K562 (cell line): ENCODE data around the gene INO80. TPM values are rescaled to one million over a fixed set of nuclear protein-coding genes. Genes with fewer than 3 reads are reported as not detected.

Source experiments
- ATAC-seq: fragments of 200-7000 bp; cut with Tn5 transposase; 3 replicates; pipeline ENCODE4 v1.9.1; 2020; ENCODE audit warnings: moderate library complexity
- BruUV-seq: library from RNA; stranded (reverse); fragments of 400-500 nt; replicated peaks from 2 replicates; lab custom pipeline; 2021; lab: Mats Ljungman, UMichigan
- CTCF ChIA-PET: fragments of 300-600 bp; formaldehyde crosslinking; extraction: SDS; loops from one replicate; lab custom pipeline; 2021; ENCODE audit warnings: low intra/inter-chr PET ratio; lab: Yijun Ruan, JAX
- POLR2A ChIA-PET: fragments of 300-600, 350-650 bp; sonication (Branson Sonifier 250); formaldehyde crosslinking; extraction: SDS; loops from one replicate; lab custom pipeline; 2021; ENCODE audit warnings: antibody characterized with exemption, inconsistent platforms; lab: Yijun Ruan, JAX
- DNase-seq, 4 experiments: peaks; one replicate each; pipeline versions ENCODE4 v3.0.0 to v3.0.0-alpha.2; 2011 to 2018; ENCODE audit warnings: low spot score in 3 of 4, mixed read lengths in 3 of 4; ENCODE audit errors: extremely low read depth in 1 of 4
- FAIRE-seq: peaks from 2 replicates; lab custom pipeline; 2011; peaks lifted over from hg19 to GRCh38; lab: Jason Lieb, UNC
- H2AFZ ChIP-seq: 2 replicates; pipeline ENCODE4 v1.6.0; 2011; ENCODE audit warnings: low read depth, low read length, control low read depth, inconsistent platforms
- H3K27ac ChIP-seq: fragments of 200-600 bp; 3 replicates; pipeline ENCODE4 v1.8.0; 2011; ENCODE audit warnings: low read depth, mild to moderate bottlenecking, control low read depth, inconsistent platforms, low read length, moderate library complexity, mixed read lengths; ENCODE audit errors: extremely low read depth
- H3K27me3 ChIP-seq, 2 experiments: fragments of 300-600 bp in 1 of 2; 2 replicates in 1 of 2; 3 replicates in 1 of 2; pipeline versions ENCODE4 v1.6.0 to v1.8.0; 2011; ENCODE audit warnings: inconsistent platforms in 2 of 2, low read length in 2 of 2, mild to moderate bottlenecking in 1 of 2, mixed read lengths in 1 of 2, moderate library complexity in 1 of 2; ENCODE audit not compliant: control insufficient read depth in 2 of 2, insufficient read depth in 2 of 2
- H3K36me3 ChIP-seq: fragments of 300-600 bp; 3 replicates; pipeline ENCODE4 v1.8.0; 2011; ENCODE audit warnings: mild to moderate bottlenecking, low read length, inconsistent platforms; ENCODE audit not compliant: control insufficient read depth, insufficient read depth
- H3K4me1 ChIP-seq, 2 experiments: fragments of 200-600 bp in 1 of 2; replicated peaks in 1 of 2; 2 replicates in 1 of 2; 3 replicates in 1 of 2; pipeline versions ENCODE4 v1.5.1 to v1.8.0; 2011; ENCODE audit warnings: inconsistent platforms in 2 of 2, low read length in 2 of 2, mild to moderate bottlenecking in 1 of 2, mixed read lengths in 1 of 2, moderate library complexity in 1 of 2; ENCODE audit not compliant: control insufficient read depth in 2 of 2, insufficient read depth in 2 of 2
- H3K4me2 ChIP-seq: 2 replicates; pipeline ENCODE4 v1.6.1; 2011; ENCODE audit warnings: low read length, control low read depth, inconsistent platforms, mixed read lengths; ENCODE audit not compliant: insufficient read depth
- H3K4me3 ChIP-seq: fragments of 200-600 bp; sonication (generic), shearing (Covaris generic); 2 replicates; pipeline ENCODE4 v1.5.1; 2016; ENCODE audit warnings: control low read depth, inconsistent platforms
- H3K79me2 ChIP-seq: fragments of 200-600 bp; 3 replicates; pipeline ENCODE4 v1.8.0; 2011; ENCODE audit warnings: low read length, inconsistent platforms; ENCODE audit not compliant: control insufficient read depth, insufficient read depth
- H3K9ac ChIP-seq, 2 experiments: 2 replicates each; pipeline versions ENCODE4 v1.6.0 to v1.6.1; 2011; ENCODE audit warnings: low read depth in 2 of 2, low read length in 2 of 2, control low read depth in 1 of 2, inconsistent platforms in 1 of 2, mild to moderate bottlenecking in 1 of 2, mixed read lengths in 1 of 2; ENCODE audit not compliant: insufficient read depth in 1 of 2
- H3K9me1 ChIP-seq: one replicate; pipeline ENCODE4 v1.6.0; 2011; ENCODE audit warnings: inconsistent platforms, mild to moderate bottlenecking, low read length, moderate library complexity; ENCODE audit not compliant: control insufficient read depth, insufficient read depth
- H3K9me3 ChIP-seq: replicated peaks from 2 replicates; pipeline ENCODE4 v1.5.1; 2011; ENCODE audit warnings: low read depth, low read length, inconsistent platforms; ENCODE audit not compliant: control insufficient read depth, insufficient read depth
- H4K20me1 ChIP-seq: replicated peaks from 2 replicates; pipeline ENCODE4 v1.6.1; 2011; ENCODE audit warnings: low read length, inconsistent platforms, mixed read lengths; ENCODE audit not compliant: control insufficient read depth, insufficient read depth
- C11orf30 ChIP-seq: fragments of 450-650 bp; IDR thresholded peaks from 2 replicates; pipeline ENCODE4 v1.6.1; 2016; ENCODE audit warnings: low read depth, mild to moderate bottlenecking
- CBX3 ChIP-seq, 2 experiments: IDR thresholded peaks; 1 replicate in 1 of 2; 2 replicates in 1 of 2; pipeline ENCODE4 v1.6.1; 2012; ENCODE audit warnings: inconsistent platforms in 2 of 2, low read length in 2 of 2, borderline replicate concordance in 1 of 2, control low read depth in 1 of 2
- FOXM1 ChIP-seq, 2 experiments: fragments of 450-650 bp in 1 of 2; sonication (generic) in 1 of 2; formaldehyde crosslinking in 1 of 2; IDR thresholded peaks; 2 replicates each; pipeline versions ENCODE4 v1.6.1 to v1.9.0; 2017 to 2022; ENCODE audit warnings: low read depth in 2 of 2, mild to moderate bottlenecking in 2 of 2, missing genetic modification reagents in 1 of 2, moderate library complexity in 1 of 2
- HNRNPH1 ChIP-seq: fragments of 200-400 bp; formaldehyde crosslinking; optimal IDR thresholded peaks from 2 replicates; pipeline ENCODE3; 2017; ENCODE audit warnings: low read depth, mild to moderate bottlenecking, low read length, moderate library complexity
- MAFG ChIP-seq: fragments of 450-650 bp; conservative IDR thresholded peaks from 2 replicates; pipeline ENCODE4 v1.6.1; 2016; ENCODE audit warnings: missing genetic modification characterization, missing compliant biosample characterization
- MTA2 ChIP-seq: fragments of 450-650 bp; IDR thresholded peaks from 2 replicates; pipeline ENCODE4 v1.6.1; 2016; ENCODE audit warnings: low read depth
- NEUROD1 ChIP-seq: fragments of 150-350 bp; IDR thresholded peaks from 2 replicates; pipeline ENCODE4 v1.6.1; 2014; ENCODE audit warnings: borderline replicate concordance, low read length, low read depth; ENCODE audit not compliant: partially characterized antibody
- NFRKB ChIP-seq: fragments of 450-650 bp; IDR thresholded peaks from 2 replicates; pipeline ENCODE4 v1.6.1; 2016; ENCODE audit warnings: low read depth
- RBM25 ChIP-seq: fragments of 200-400 bp; formaldehyde crosslinking; IDR thresholded peaks from 2 replicates; pipeline ENCODE4 v1.6.1; 2018; ENCODE audit warnings: low read length, low read depth, moderate library complexity; ENCODE audit not compliant: severe bottlenecking
- SMARCA5 ChIP-seq: fragments of 450-650 bp; IDR thresholded peaks from 2 replicates; pipeline ENCODE4 v1.6.1; 2016
- TEAD1 ChIP-seq, 2 experiments: fragments of 450-650 bp in 1 of 2; sonication (generic) in 1 of 2; formaldehyde crosslinking; IDR thresholded peaks; 2 replicates each; pipeline versions ENCODE4 v1.4.0 to v1.8.0; 2020 to 2022; ENCODE audit warnings: mild to moderate bottlenecking in 2 of 2, missing genetic modification reagents in 1 of 2
- TRIM28 ChIP-seq: fragments of 450-650 bp; IDR thresholded peaks from 2 replicates; pipeline ENCODE4 v1.6.1; 2017
- ZEB2 ChIP-seq: fragments of 450-650 bp; IDR thresholded peaks from 2 replicates; pipeline ENCODE4 v1.6.1; 2016
- ZNF12 ChIP-seq: sonication (generic); formaldehyde crosslinking; IDR thresholded peaks from 2 replicates; pipeline ENCODE4 v1.4.0; 2020; ENCODE audit warnings: mild to moderate bottlenecking, missing genetic modification reagents
- ZNF197 ChIP-seq: fragments of 200-800 bp; sonication (Bioruptor generic); IDR thresholded peaks from 2 replicates; pipeline ENCODE4 v1.6.1; 2016; ENCODE audit warnings: low read depth, missing genetic modification characterization, missing compliant biosample characterization
- ZNF24 ChIP-seq: fragments of 450-650 bp; IDR thresholded peaks from 2 replicates; pipeline ENCODE4 v1.6.1; 2016
- WGBS: fragments of 100-300 bp; shearing (Covaris generic); methylation state at CpG from one replicate; pipeline ENCODE4 v1.1.6; 2016; ENCODE audit warnings: low coverage, mixed read lengths; ENCODE audit not compliant: insufficient coverage; ENCODE audit errors: missing lambda C conversion rate; 5-methylcytosine and 5-hydroxymethylcytosine counted together
- in situ Hi-C: fragments of 300-500 bp; cut with MboI; formaldehyde crosslinking; loops from 4 replicates; pipeline ENCODE4 v1.15.0; 2018; ENCODE audit warnings: inconsistent platforms, mixed read lengths
- intact Hi-C: fragments of 100-400 bp; cut with micrococcal nuclease; formaldehyde crosslinking; loops from 2 replicates; pipeline ENCODE4 v1.14.2; 2022
- polyA plus RNA-seq, 8 experiments: library from polyadenylated mRNA; depleted of rRNA in 4 of 8; stranded (reverse) in 5 of 8; unstranded in 3 of 8; fragments of >200 nt; fragmentation: Nextera tagmentation in 2 of 8; fragmentation: Illumina TruSeq in 1 of 8; extraction: Ambion mirVana in 2 of 8; extraction: Trizol in 1 of 8; gene quantifications; 2 replicates each; pipeline versions ENCODE4 v1.2.1 to v1.2.3, GENCODE V29; 2011 to 2014; ENCODE audit warnings: inconsistent platforms in 1 of 8, missing spikeins in 1 of 8
- total RNA-seq, 7 experiments: library from RNA; depleted of rRNA in 6 of 7; stranded (reverse); fragments of >200 nt in 6 of 7; fragmentation: Illumina TruSeq in 2 of 7; extraction: Trizol in 2 of 7; gene quantifications; 2 replicates each; pipeline versions ENCODE4 v1.2.1 to v1.2.3, GENCODE V29; 2011 to 2021; ENCODE audit warnings: low replicate concordance in 1 of 7
- TF ChIP-seq, protein P1 (sequence below): fragments of 450-650 bp; IDR thresholded peaks from 2 replicates; pipeline ENCODE4 v1.6.1; 2018; ENCODE audit warnings: mild to moderate bottlenecking, low read depth; ENCODE audit not compliant: partially characterized antibody
- TF ChIP-seq, protein P2 (sequence below): fragments of 450-650 bp; IDR thresholded peaks from 2 replicates; pipeline ENCODE4 v1.6.1; 2017; ENCODE audit warnings: antibody characterized with exemption

The INO80 gene
- total and polyA plus RNA-seq, 9 of the 15 experiments (the other 6 are each of a cell fraction or from before 2014, with no cell fraction given), result 1.1 to 25.7 (median 19.9) TPM

DNA sequence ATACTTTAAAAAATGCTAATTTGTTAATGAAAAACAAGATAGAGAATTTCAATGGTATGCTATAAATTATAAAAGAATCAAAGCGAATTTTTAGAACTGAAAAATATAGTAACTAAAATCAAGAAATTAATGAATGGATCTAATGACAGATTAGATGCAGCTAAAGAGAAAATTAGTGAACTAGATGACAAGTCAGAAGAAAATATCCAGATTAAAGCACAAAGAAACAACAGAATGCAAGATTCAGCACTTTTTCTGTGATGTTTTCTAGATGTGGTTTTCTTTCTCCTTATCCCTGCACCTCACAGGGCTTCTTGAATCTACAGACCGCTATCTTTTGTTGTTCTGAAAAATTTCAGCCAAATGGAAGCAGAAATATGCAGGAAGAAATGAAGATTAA lies 54.4 kb downstream of the INO80 start:
- H3K79me2 ChIP-seq, result no peaks in the 10 kb centered on the region
- in situ Hi-C loops, result no loop called here
- CTCF ChIA-PET, result no interaction called here
- no peak overlapping the region for H3K4me3 ChIP-seq
- ATAC-seq (no peak), FAIRE-seq (no peak), DNase-seq (no peak)
- H3K9ac ChIP-seq, result no peak overlapping the region
- H3K27me3 ChIP-seq, result no peaks in the 10 kb centered on the region
- H3K27ac ChIP-seq, result no peak overlapping the region
- WGBS, result 98% methylated on average over 2 of the region's 2 CpGs
- BruUV-seq, result no TSS peak
- no peak overlapping the region for H2AFZ ChIP-seq
- intact Hi-C loops, result no loop called here
- H3K36me3 ChIP-seq, result peaks cover 73% of the 10 kb centered on the region
- H3K9me3 ChIP-seq, result peaks cover 8% of the 10 kb centered on the region; the same call in 1 of the 2 replicates
- H3K4me1 ChIP-seq, result no peaks in the 10 kb centered on the region; a peak in 1 of 5 replicates
- no peaks in the 10 kb centered on the region for H3K9me1 ChIP-seq
- H3K4me2 ChIP-seq, result no peak overlapping the region
- POLR2A ChIA-PET, result no interaction called here
- no peaks in the 10 kb centered on the region for H4K20me1 ChIP-seq
- TF ChIP-seq CBX3 (IDR thresholded peaks at IDR 0.05; ENCODE audit: borderline replicate concordance in 1 of 2, low read length in 2 of 2) (peak in 1 of 2 experiments; percentile 88; a peak in 2 of 3 replicates), ZEB2 (no peak), MAFG (tag) (peak; percentile 21; the same call in 1 of the 2 replicates), TEAD1 (CRISPR knock-in tag; IDR thresholded peaks at IDR 0.05) (no peak), ZNF12 (no peak), RBM25 (peak; percentile 95), ZNF24 (peak; percentile 95), ZNF197 (CRISPR knock-in tag) (no peak), C11orf30 (0 out of 2 replicates have a peak, but pooled peaks have one; percentile 27), MTA2 (no peak), SMARCA5 (0 out of 2 replicates have a peak, but pooled peaks have one; percentile 32), FOXM1 (IDR thresholded peaks at IDR 0.05; ENCODE audit: low read depth) (0 out of 2 replicates have a peak, but pooled peaks have one; percentile 20), FOXM1 (CRISPR knock-in tag; IDR thresholded peaks at IDR 0.05; ENCODE audit: low read depth) (no peak), TRIM28 (peak; percentile 81), NFRKB (no peak), HNRNPH1 (no peak), NEUROD1 (no peak)
- TF ChIP-seq, protein P1, sequence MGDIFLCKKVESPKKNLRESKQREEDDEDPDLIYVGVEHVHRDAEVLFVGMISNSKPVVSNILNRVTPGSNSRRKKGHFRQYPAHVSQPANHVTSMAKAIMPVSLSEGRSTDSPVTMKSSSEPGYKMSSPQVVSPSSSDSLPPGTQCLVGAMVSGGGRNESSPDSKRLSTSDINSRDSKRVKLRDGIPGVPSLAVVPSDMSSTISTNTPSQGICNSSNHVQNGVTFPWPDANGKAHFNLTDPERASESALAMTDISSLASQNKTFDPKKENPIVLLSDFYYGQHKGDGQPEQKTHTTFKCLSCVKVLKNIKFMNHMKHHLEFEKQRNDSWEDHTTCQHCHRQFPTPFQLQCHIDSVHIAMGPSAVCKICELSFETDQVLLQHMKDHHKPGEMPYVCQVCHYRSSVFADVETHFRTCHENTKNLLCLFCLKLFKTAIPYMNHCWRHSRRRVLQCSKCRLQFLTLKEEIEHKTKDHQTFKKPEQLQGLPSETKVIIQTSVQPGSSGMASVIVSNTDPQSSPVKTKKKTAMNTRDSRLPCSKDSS, result peak; percentile 54
- TF ChIP-seq, protein P2, sequence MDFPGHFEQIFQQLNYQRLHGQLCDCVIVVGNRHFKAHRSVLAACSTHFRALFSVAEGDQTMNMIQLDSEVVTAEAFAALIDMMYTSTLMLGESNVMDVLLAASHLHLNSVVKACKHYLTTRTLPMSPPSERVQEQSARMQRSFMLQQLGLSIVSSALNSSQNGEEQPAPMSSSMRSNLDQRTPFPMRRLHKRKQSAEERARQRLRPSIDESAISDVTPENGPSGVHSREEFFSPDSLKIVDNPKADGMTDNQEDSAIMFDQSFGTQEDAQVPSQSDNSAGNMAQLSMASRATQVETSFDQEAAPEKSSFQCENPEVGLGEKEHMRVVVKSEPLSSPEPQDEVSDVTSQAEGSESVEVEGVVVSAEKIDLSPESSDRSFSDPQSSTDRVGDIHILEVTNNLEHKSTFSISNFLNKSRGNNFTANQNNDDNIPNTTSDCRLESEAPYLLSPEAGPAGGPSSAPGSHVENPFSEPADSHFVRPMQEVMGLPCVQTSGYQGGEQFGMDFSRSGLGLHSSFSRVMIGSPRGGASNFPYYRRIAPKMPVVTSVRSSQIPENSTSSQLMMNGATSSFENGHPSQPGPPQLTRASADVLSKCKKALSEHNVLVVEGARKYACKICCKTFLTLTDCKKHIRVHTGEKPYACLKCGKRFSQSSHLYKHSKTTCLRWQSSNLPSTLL, result no peak
